Mesothelial cell of epicardium (in vitro differentiated cells): ENCODE results near the gene CCDC197. TPM values are rescaled to one million over a fixed set of nuclear protein-coding genes. Genes with fewer than 3 reads are reported as not detected.

Experiments used
- DNase-seq, 2 experiments: peaks; one replicate each; pipeline ENCODE4 v3.0.0; 2021; ENCODE audit warnings: low spot score in 2 of 2; ENCODE audit not compliant: unreplicated experiment in 2 of 2
- H3K27ac Mint-ChIP-seq: 2 replicates; pipeline ENCODE4 v1.8.0; 2021; ENCODE audit warnings: mixed read lengths
- H3K27me3 Mint-ChIP-seq: 2 replicates; pipeline ENCODE4 v1.8.0; 2021; ENCODE audit warnings: low read depth, mixed read lengths
- H3K36me3 Mint-ChIP-seq: 2 replicates; pipeline ENCODE4 v1.8.0; 2021; ENCODE audit warnings: mixed read lengths
- H3K4me1 Mint-ChIP-seq: 2 replicates; pipeline ENCODE4 v1.8.0; 2021; ENCODE audit warnings: mixed read lengths
- H3K4me3 Mint-ChIP-seq: 2 replicates; pipeline ENCODE4 v1.8.0; 2021; ENCODE audit warnings: mild to moderate bottlenecking, moderate library complexity, mixed read lengths
- H3K9me3 Mint-ChIP-seq: 2 replicates; pipeline ENCODE4 v1.8.0; 2021; ENCODE audit warnings: mixed read lengths
- total RNA-seq: library from RNA; stranded (reverse); gene quantifications from 3 replicates; pipeline ENCODE4 v1.2.1, GENCODE V29; 2021
- TF ChIP-seq, protein P1 (sequence below): fragments of 200-600 bp; sonication (generic); IDR thresholded peaks from one replicate; pipeline ENCODE4 v1.5.0; 2021; ENCODE audit warnings: antibody characterized with exemption; ENCODE audit not compliant: unreplicated experiment

CCDC197 gene
- not detected in 3 replicates for total RNA-seq

DNA sequence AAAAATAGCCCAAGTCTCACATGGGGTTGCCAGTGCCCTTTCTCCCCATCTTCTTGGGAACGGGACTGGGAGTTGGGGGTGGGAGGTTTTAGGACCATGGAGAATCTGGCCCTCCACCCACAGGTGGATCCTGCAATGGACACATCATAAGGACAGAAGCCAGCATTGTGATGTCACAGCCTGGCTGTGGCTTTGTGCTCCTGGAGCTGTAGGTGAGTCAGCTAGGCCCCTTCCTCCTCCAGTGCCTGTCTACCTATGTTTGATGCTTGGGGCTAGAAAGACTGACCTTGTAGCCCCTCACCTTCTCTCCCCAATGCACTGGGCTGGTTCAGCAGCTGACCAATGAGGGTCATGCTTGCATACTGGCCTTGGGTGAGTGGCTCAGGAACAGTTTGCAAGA is at the start of gene CCDC197:
Gene CCDC197 (plus strand): TSS at position 220 of the 400 bp plus-strand sequence. CDS start 831 bp downstream, outside the sequence.
- Mint-ChIP-seq H3K27ac (no peak within 1 kb of the TSS), H3K4me1 (peaks cover 6% of the 10 kb centered on the region), H3K36me3 (no peaks in the 10 kb centered on the region), H3K4me3 (no peak within 1 kb of the TSS), H3K27me3 (peaks cover 7% of the 10 kb centered on the region), H3K9me3 (no peaks in the 10 kb centered on the region)
- no peak for DNase-seq
- TF ChIP-seq, protein P1, sequence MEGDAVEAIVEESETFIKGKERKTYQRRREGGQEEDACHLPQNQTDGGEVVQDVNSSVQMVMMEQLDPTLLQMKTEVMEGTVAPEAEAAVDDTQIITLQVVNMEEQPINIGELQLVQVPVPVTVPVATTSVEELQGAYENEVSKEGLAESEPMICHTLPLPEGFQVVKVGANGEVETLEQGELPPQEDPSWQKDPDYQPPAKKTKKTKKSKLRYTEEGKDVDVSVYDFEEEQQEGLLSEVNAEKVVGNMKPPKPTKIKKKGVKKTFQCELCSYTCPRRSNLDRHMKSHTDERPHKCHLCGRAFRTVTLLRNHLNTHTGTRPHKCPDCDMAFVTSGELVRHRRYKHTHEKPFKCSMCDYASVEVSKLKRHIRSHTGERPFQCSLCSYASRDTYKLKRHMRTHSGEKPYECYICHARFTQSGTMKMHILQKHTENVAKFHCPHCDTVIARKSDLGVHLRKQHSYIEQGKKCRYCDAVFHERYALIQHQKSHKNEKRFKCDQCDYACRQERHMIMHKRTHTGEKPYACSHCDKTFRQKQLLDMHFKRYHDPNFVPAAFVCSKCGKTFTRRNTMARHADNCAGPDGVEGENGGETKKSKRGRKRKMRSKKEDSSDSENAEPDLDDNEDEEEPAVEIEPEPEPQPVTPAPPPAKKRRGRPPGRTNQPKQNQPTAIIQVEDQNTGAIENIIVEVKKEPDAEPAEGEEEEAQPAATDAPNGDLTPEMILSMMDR = no peak

DNA sequence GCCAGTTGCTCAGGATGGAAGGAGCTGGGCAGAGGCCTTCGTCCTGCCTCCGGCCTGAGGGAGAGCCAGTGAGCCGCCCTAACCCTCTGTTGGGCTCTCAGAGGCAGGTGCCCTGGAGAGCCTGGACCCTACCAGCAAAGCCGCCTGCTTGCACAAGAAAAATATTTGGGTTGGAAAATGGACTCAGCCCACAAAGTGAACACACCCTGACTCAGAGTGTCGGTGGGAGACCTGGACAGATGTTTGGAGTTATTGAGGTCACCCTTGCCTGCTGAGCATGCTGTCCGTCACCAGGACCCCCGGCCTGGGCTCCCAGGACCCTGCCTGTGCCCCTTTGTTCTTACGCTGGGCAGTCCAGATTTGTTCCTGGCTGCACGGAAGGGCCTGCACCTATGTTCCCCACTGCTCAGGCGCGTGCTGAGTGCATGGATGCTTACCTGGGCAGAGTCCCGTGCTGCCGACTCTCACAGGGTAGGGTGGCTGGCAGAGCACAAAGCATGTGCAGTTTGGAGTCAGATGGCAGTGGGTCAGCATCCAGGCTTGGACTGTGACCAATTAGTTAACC is 47.5 kb upstream of the CCDC197 start:
- Mint-ChIP-seq H3K36me3 (no peaks in the 10 kb centered on the region), H3K9me3 (no peaks in the 10 kb centered on the region), H3K27ac (no peak overlapping the region), H3K4me1 (no peaks in the 10 kb centered on the region), H3K27me3 (no peaks in the 10 kb centered on the region), H3K4me3 (no peak overlapping the region)
- DNase-seq = no peak
- TF ChIP-seq, protein P1 = no peak

DNA sequence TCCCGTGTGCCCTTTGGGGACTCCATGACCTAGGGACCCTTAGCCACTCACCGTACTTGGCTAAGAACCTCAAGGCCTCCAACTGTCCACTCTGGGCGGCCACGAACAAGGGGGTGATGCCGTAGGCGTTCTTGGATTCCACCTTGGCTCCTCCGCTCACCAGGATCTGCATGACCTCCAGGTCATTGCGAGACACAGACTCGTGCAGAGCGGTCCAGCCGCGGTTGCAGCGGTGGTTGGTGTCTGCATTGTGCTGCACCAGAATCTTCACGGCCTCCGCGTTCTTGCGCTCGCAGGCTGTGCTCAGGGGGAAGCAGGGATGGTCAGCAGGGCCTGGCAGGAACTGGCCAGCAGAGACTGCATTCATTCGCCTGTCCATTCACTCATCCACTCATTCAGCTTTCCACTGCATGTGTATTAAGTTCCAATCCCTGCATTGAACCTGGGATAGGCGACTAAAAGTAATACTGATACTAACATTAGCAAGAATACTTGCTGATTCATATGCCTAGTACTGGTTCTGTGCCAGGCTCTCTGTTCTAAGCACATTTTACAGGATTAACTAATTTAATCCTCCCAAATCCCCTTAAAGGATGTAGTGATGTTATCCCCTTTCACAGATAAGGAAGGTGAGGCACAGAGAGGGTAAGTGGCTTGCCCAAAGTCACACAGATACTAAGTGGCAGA is 46.0 kb upstream of the CCDC197 start:
- DNase-seq = no peak
- H3K4me1 Mint-ChIP-seq = no peaks in the 10 kb centered on the region
- TF ChIP-seq, protein P1 = no peak
- H3K9me3 Mint-ChIP-seq = no peaks in the 10 kb centered on the region
- H3K27ac Mint-ChIP-seq = no peak overlapping the region
- H3K4me3 Mint-ChIP-seq = no peak overlapping the region
- H3K36me3 Mint-ChIP-seq = no peaks in the 10 kb centered on the region
- H3K27me3 Mint-ChIP-seq = no peaks in the 10 kb centered on the region

DNA sequence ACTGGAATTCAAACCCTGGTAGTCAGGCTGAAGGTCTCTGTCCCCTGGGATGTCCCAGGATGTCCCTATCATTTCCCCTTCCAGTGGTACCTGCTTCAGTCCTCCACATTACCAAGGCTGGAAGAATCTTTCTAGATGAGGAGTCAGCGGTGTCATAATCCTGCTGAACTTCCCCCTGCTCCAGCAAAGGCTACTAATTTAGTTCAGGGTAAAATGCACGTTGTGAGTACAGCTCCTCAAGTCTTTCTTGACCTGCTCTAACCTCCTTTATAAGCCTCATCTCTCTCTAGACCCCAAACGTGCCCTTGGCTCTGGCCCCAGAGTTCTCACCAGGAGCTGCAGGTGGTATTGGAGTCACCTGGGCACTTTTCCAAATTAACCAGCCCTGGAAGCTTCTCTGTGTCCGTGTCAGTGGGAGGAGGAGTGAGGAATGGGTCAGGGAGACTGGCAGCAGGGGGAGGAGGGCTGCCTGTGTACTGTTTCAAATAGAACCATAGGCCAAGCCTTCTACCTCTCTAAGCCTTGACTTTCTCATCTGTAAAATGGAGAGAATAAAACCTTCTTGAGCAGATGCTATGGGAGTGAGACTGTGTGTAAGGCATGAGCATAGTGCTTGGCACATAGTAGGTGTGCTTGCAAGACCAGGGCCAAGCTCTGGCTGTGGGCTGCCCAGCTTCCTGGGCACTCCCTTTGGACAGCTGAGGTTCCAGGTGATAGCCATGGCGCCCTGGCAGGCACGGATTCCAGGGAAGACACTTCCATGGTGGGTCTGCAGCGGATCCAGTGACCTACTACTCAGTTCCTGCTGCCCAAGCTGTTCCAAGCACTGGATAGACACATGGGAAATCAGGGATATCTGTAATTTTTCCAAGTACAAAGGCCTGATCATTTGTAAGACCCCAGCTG is 45.2 kb upstream of the CCDC197 start:
- no peak for DNase-seq
- Mint-ChIP-seq H3K9me3 (no peaks in the 10 kb centered on the region), H3K27me3 (no peaks in the 10 kb centered on the region), H3K4me1 (peaks cover 3% of the 10 kb centered on the region), H3K27ac (no peak overlapping the region), H3K4me3 (no peak overlapping the region), H3K36me3 (no peaks in the 10 kb centered on the region)
- TF ChIP-seq, protein P1 = no peak

DNA sequence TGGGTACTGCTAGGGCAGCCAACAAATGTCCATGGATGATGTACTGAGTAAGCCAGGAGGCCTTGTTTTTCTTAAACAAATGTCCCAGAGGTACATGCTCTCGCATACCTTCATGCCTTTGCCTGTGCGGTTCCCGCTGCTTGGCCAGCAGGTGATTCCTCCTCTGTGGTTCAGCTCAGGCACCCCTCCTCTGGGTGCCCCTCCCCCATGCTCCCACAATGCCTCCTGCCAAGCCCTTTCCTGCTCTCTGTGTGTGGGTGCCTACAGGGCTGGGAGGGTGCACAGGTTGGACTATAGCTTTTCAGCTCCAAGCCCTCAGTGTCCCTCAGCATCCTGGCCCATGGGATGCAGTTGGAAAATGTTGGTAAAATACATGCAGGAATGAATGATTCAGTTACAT is 44.3 kb upstream of the CCDC197 start:
- DNase-seq = no peak
- TF ChIP-seq, protein P1 = no peak
- H3K9me3 Mint-ChIP-seq = no peaks in the 10 kb centered on the region
- no peak overlapping the region for H3K4me3 Mint-ChIP-seq
- H3K27ac Mint-ChIP-seq = no peak overlapping the region
- H3K36me3 Mint-ChIP-seq = no peaks in the 10 kb centered on the region
- no peaks in the 10 kb centered on the region for H3K27me3 Mint-ChIP-seq
- H3K4me1 Mint-ChIP-seq = peaks cover 3% of the 10 kb centered on the region
